Stimulated activated naive CD8-positive, alpha-beta T cell treated with anti-CD3 and anti-CD28 coated beads, Interleukin-15, Interleukin-2, amounts not matched to agents 100 ng/mL and 50 ng/mL, for 24 hours (primary cell): ENCODE data around the gene ERICH6.
A peak's percentile ranks its signal among the peaks of the same experiment; 100 is the strongest.

Experiments
- H3K27ac Mint-ChIP-seq: one replicate; pipeline ENCODE4 v1.8.0; 2021; ENCODE audit warnings: mild to moderate bottlenecking, mixed read lengths
- H3K27me3 Mint-ChIP-seq: one replicate; pipeline ENCODE4 v1.8.0; 2021; ENCODE audit warnings: mixed read lengths
- H3K36me3 Mint-ChIP-seq: one replicate; pipeline ENCODE4 v1.8.0; 2021; ENCODE audit warnings: low read depth, mixed read lengths
- H3K4me1 Mint-ChIP-seq: one replicate; pipeline ENCODE4 v1.8.0; 2021; ENCODE audit warnings: low read depth, mixed read lengths
- H3K4me3 Mint-ChIP-seq: one replicate; pipeline ENCODE4 v1.8.0; 2021; ENCODE audit warnings: mild to moderate bottlenecking, mixed read lengths
- H3K9me3 Mint-ChIP-seq: one replicate; pipeline ENCODE4 v1.8.0; 2021; ENCODE audit warnings: mixed read lengths

ERICH6 gene

DNA sequence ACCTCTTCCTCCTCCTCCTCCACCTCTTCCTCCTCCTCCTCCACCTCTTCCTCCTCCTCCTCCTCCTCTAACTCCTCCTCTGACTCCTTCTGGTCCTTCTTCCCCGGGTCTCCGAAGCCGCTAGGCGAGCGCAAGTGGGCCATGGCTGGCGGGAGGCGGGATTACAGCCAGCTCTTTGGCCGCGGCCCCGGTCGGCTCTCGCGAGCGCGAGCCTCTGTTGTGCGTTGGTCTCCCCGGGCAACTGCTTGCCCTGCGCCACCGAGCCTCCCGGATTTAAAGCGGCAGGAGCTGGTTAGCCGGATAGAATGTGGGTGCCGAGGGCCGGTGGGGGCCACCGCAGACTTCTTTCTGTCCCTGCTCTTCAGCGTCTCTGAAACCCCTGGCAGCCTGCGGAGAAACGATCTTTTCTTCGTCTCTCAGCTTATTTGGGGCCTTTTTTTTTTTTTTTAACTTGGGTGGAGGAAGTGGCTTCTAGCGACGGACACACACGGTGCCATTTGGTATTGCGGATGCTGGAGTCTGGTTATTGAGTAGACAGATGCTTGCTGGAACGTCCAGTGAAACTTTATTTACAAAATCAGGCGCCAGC is at the start of gene ERICH6:
Gene ERICH6, minus strand, starts transcription at position 165 of the 589 bp plus-strand sequence. Its CDS starts 22 bp downstream, at position 143.
- Mint-ChIP-seq H3K4me1 (peaks cover 36% of the 10 kb centered on the region), H3K27me3 (peaks cover 3% of the 10 kb centered on the region), H3K36me3 (peaks cover 12% of the 10 kb centered on the region), H3K9me3 (no peaks in the 10 kb centered on the region), H3K4me3 (peak within 1 kb of the TSS; percentile 90), H3K27ac (peak within 1 kb of the TSS; percentile 92)

DNA sequence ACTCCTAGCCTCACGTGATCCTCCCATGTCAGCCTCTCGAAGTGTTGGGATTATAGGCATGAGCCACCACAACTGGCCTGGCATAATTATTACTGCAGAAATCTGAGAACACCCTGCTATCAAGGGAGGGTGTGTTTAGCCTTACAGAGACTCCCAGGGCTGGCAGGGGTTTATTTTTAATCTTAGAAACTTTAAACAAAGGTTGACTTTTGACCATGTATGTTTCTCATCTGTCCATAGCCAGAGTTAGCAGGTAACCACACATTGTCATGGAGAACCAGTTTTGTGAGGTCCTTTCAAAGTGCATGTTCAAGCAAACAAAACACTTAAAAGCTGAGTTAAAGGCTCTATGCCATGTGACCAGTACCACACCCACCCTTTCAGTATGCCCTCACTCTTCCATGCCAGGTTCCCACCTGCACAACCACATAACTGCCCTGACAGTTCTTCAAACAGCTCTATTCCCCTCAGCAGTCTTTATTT is 48.1 kb upstream of the ERICH6 start:
- H3K27ac Mint-ChIP-seq = peak overlapping the region; percentile 31

GRCh38 chr3:150749255-150749654 is 45.5 kb upstream of the ERICH6 start:
- H3K27ac Mint-ChIP-seq = peak overlapping the region; percentile 18
- no peak overlapping the region for H3K4me3 Mint-ChIP-seq
- no peaks in the 10 kb centered on the region for H3K27me3 Mint-ChIP-seq
- no peaks in the 10 kb centered on the region for H3K9me3 Mint-ChIP-seq
- H3K36me3 Mint-ChIP-seq = peaks cover 93% of the 10 kb centered on the region
- peaks cover 97% of the 10 kb centered on the region for H3K4me1 Mint-ChIP-seq

More for the DNA sequence above, 48.1 kb upstream of the ERICH6 start:
- no peaks in the 10 kb centered on the region for H3K27me3 Mint-ChIP-seq
- no peak overlapping the region for H3K4me3 Mint-ChIP-seq
- no peaks in the 10 kb centered on the region for H3K9me3 Mint-ChIP-seq
- peaks cover 92% of the 10 kb centered on the region for H3K4me1 Mint-ChIP-seq
- H3K36me3 Mint-ChIP-seq = peaks cover 90% of the 10 kb centered on the region

- H3K4me1 Mint-ChIP-seq = peaks cover 97% of the 10 kb centered on the region
- H3K27ac Mint-ChIP-seq = peak overlapping the region; percentile 34
- H3K9me3 Mint-ChIP-seq = no peaks in the 10 kb centered on the region
- H3K4me3 Mint-ChIP-seq = no peak overlapping the region
- peaks cover 91% of the 10 kb centered on the region for H3K36me3 Mint-ChIP-seq
- H3K27me3 Mint-ChIP-seq = no peaks in the 10 kb centered on the region
Measured at GRCh38 chr3:150748684-150749047, 44.9 kb upstream of the ERICH6 start.

DNA sequence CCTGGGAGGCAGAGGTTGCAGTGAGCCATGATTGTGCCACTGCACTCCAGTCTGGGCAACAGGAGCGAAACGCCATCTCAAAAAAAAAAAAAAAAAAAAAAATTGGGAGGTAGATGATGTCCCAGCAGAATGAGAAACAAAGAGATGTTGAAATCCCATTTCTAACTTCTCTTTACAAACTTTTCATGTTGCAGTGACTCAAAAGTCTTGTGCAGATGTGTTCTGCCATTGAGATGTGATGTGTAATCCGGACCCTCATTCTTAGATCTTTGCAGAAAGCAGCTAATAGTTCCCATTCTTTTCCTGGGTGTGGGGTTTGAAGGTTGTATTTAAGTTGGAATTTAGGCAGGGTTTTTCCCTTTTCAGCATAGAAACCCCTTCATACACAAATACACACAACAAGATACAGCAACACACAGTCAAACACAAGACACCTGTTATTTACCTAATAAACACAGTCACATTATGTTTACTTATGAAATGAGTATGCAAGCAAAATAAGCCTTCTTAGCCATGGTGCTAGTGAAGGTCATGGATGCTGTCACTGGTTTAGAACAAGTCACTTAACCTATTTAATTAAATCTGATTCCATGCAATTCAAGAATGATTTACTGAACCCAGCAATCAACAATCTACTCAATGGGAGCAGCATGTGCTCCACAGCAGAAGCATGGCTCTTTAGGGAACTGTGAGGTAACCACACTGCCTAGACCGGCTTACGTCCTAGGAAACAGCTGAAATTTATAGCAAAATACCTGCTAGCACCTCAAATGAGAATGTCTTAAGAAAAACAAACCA is 44.4 kb upstream of the ERICH6 start:
- no peak overlapping the region for H3K4me3 Mint-ChIP-seq

DNA sequence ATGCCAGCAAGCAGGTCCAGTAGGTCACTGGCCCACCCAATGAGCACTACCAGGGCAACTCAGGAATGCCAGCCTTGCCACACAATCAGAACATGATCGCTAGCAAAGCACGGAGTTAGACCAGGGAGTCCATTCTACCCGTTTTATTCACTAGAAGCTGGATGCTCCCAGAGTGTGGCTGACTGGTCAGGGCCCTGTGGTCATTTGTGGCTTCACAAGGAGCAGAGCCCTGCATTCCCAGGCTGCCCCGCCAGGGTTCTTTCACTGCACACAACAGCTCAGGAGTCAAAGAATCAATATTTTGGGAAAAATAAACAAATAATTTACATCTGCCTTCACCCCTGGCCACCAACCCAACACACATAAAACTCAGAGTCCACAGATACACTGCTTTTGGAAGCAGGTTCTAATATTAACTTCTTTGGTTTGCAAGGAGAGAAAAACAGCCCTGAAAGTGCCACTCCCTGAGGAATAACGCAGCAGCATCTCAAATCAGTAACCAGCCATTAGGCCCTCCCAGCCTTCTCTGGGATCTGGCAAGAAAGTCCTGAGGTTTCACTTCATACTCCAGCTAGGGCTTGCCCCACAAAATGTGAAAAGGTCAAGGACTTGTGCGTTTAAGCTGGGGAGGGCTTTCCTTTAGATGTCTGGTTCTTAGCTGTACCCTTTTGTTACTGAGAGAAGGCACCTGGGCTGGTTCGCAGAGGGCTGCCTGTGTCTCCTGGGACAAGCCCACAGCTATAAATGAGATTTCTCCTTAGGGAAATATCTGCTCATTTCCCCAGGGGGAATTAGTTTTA is 43.3 kb upstream of the ERICH6 start:
- Mint-ChIP-seq H3K27ac (peak overlapping the region; percentile 78), H3K9me3 (no peaks in the 10 kb centered on the region), H3K36me3 (peaks cover 91% of the 10 kb centered on the region), H3K27me3 (no peaks in the 10 kb centered on the region), H3K4me3 (peak overlapping the region; percentile 17), H3K4me1 (peaks cover 99% of the 10 kb centered on the region)

More for the DNA sequence above, 44.4 kb upstream of the ERICH6 start:
- Mint-ChIP-seq H3K9me3 (no peaks in the 10 kb centered on the region), H3K36me3 (peaks cover 91% of the 10 kb centered on the region), H3K27me3 (no peaks in the 10 kb centered on the region), H3K27ac (peak overlapping the region; percentile 66), H3K4me1 (peaks cover 99% of the 10 kb centered on the region)

DNA sequence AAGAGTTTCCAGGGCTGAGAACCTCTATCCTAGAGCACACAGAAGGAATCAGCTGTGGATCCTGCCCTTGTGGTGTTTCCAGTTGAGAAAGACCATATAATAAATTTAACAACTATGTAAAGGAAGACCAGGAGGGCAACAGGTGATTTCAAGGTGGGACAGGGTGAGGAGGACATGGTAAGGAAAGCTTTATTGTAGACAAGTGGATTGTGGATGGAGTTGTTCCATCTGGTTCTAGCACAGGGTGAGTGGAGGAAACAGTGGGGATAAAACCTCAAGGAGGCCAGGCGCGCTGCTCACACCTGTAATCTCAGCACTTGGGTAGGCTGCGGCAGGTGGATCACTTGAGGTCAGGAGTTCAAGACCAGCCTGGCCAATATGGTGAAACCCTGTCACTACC is 42.1 kb upstream of the ERICH6 start:
- no peak overlapping the region for H3K4me3 Mint-ChIP-seq
- H3K27me3 Mint-ChIP-seq = no peaks in the 10 kb centered on the region
- peaks cover 93% of the 10 kb centered on the region for H3K36me3 Mint-ChIP-seq
- H3K4me1 Mint-ChIP-seq = peaks cover 99% of the 10 kb centered on the region
- no peaks in the 10 kb centered on the region for H3K9me3 Mint-ChIP-seq
- peak overlapping the region; percentile 78 for H3K27ac Mint-ChIP-seq

DNA sequence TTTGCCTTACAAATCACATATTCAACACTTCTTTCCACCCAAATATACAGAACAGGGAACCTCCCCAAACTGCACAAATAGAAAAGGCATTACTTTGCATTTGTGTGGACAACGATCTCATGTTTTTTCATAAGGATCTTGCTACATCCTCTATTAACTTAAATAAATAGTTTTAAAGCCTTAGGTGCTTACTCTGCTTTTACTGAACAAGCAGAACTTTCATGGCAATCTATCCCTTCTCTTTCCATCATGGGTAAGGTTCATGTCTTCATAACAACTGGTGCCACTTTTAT is 41.1 kb upstream of the ERICH6 start:
- H3K4me3 Mint-ChIP-seq = no peak overlapping the region
- H3K9me3 Mint-ChIP-seq = no peaks in the 10 kb centered on the region
- H3K27ac Mint-ChIP-seq = peak overlapping the region; percentile 100
- H3K4me1 Mint-ChIP-seq = peaks cover 99% of the 10 kb centered on the region
- no peaks in the 10 kb centered on the region for H3K27me3 Mint-ChIP-seq
- peaks cover 90% of the 10 kb centered on the region for H3K36me3 Mint-ChIP-seq

DNA sequence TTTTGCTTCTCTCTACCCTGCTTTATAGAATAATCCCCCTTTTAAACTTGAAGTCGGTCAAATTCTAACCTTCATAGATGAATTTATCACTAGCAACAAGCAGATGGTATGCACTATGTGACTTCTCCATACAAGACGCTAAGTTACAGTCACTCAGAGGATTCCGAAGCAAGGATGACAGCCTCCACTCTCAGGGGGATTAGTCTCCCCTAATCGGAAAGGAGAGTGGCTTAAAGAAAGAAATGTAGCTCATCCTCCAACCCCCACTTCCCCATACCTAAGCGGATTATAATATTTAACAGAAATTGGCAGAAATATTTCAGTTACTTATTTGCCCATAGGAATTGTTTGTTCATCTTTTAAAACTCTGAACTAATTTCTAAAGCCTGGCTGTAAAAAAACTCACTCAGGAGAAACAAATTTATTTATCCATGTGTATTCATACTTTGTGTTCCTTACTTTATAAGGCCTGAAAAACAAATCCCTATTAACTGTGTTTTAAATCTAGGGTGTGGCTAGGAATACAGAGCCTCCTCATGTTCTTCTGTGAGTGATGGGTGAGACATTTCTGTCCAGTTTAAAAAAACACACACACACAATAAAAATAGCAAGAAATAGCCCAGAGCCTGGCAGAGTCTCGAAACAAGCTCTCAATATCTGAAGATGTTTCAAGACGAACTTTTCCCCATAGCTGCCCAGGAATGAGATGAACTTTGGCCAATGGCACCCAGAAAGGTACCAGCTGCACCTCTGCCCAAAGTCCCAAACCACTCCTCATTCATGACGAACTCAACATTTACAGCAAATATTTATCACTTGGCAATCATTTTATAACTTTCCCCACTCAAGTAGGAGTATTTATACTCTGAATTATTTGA is 40.6 kb upstream of the ERICH6 start:
- no peaks in the 10 kb centered on the region for H3K9me3 Mint-ChIP-seq
- H3K4me1 Mint-ChIP-seq = peaks cover 100% of the 10 kb centered on the region
- H3K4me3 Mint-ChIP-seq = no peak overlapping the region
- peak overlapping the region; percentile 100 for H3K27ac Mint-ChIP-seq
- peaks cover 88% of the 10 kb centered on the region for H3K36me3 Mint-ChIP-seq
- no peaks in the 10 kb centered on the region for H3K27me3 Mint-ChIP-seq

DNA sequence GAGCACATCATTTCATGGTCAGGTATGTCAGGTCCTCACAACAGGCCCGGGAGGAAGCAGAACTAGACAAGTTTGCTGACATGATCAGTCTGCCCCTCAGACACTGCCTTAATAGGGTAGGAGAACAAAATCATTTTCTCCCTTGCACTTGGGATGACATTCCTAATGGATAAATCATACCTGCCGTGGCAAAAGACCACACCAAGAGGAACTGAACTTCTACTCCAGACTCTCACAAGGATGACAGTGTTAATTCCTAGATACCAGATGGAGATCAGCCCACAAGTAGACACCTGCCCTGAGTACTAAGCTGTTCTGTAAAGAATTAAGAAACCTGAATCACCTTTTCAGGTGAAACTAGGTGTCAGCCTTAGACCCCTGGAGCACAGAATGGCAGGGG is 39.8 kb upstream of the ERICH6 start:
- H3K27ac Mint-ChIP-seq = peak overlapping the region; percentile 100
- no peaks in the 10 kb centered on the region for H3K9me3 Mint-ChIP-seq

GRCh38 chr3:150742679-150743078 is 39.0 kb upstream of the ERICH6 start:
- H3K9me3 Mint-ChIP-seq = no peaks in the 10 kb centered on the region
- H3K36me3 Mint-ChIP-seq = peaks cover 82% of the 10 kb centered on the region
- H3K4me3 Mint-ChIP-seq = no peak overlapping the region
- H3K4me1 Mint-ChIP-seq = peaks cover 100% of the 10 kb centered on the region
- H3K27ac Mint-ChIP-seq = peak overlapping the region; percentile 100
- H3K27me3 Mint-ChIP-seq = no peaks in the 10 kb centered on the region

More for the DNA sequence above, 39.8 kb upstream of the ERICH6 start:
- Mint-ChIP-seq H3K4me1 (peaks cover 100% of the 10 kb centered on the region), H3K27me3 (no peaks in the 10 kb centered on the region), H3K4me3 (no peak overlapping the region), H3K36me3 (peaks cover 82% of the 10 kb centered on the region)

- Mint-ChIP-seq H3K4me1 (peaks cover 100% of the 10 kb centered on the region), H3K36me3 (peaks cover 83% of the 10 kb centered on the region), H3K27ac (peak overlapping the region; percentile 100), H3K4me3 (peak overlapping the region; percentile 27), H3K9me3 (no peaks in the 10 kb centered on the region), H3K27me3 (no peaks in the 10 kb centered on the region)
Measured at GRCh38 chr3:150742141-150742523, 38.4 kb upstream of the ERICH6 start.

DNA sequence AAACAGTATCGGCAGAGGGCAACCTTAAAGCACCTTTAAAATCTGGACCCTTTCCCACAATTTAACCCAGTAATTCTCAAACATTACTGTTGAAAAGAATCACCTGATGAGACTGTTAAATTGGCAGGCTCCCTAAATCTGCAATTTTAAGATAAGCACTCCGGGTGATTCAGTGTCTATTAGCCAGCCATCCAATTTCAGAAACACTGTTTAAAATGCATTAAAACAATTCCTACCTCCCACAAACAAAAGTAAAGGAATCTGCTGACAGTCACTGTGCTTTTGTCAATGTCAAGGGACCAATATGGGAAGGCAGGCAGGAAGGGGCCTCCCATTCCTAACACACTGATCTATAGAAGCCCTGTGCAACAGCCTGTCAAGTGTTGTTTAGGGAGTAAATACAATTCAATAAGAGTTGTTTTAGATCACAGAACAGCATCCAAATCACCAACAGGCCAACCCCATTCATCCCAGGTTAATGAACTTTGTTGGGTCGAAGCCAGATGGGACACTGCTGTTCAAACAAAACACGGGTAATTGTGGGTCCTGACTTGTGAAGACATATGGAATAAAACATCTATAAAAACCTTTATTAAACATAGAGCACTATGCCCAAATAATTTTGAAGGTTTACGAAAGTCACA is 37.9 kb upstream of the ERICH6 start:
- Mint-ChIP-seq H3K36me3 (peaks cover 79% of the 10 kb centered on the region), H3K4me3 (peak overlapping the region; percentile 84), H3K27me3 (no peaks in the 10 kb centered on the region), H3K4me1 (peaks cover 100% of the 10 kb centered on the region), H3K27ac (peak overlapping the region; percentile 100), H3K9me3 (no peaks in the 10 kb centered on the region)
